Lower leg skin (tissue), 3 donors: ENCODE data around the gene WDR91.

Experiments used
- CTCF ChIP-seq, 3 donors: fragments of 450-650 bp; IDR thresholded peaks; one replicate each; pipeline ENCODE4 v1.5.1; 2016; ENCODE audit warnings: antibody characterized with exemption in 3 of 3, mild to moderate bottlenecking in 3 of 3, moderate library complexity in 2 of 3
- POLR2A ChIP-seq, 2 donors: fragments of 450-650 bp; IDR thresholded peaks; one replicate each; pipeline ENCODE4 v1.6.1; 2016 to 2017; ENCODE audit warnings: antibody characterized with exemption in 2 of 2, mild to moderate bottlenecking in 1 of 2, moderate library complexity in 1 of 2

GRCh38 chr7:135188298-135188984 is 22.9 kb downstream of the WDR91 start:
- TF ChIP-seq CTCF (IDR thresholded peaks at IDR 0.05) = no peak
- no peak for TF ChIP-seq POLR2A (IDR thresholded peaks at IDR 0.05)
